MM.1S (cell line): ENCODE results near the gene UQCRHL.

Experiments used
- EZH2 ChIP-seq: fragments of 300-600 bp; sonication (generic); optimal IDR thresholded peaks from 2 replicates; pipeline ENCODE3; 2017; ENCODE audit warnings: low read depth, mild to moderate bottlenecking, antibody characterized with exemption, low read length, mixed read lengths
- TF ChIP-seq, protein P1 (sequence below): fragments of 300-600 bp; sonication (generic); IDR thresholded peaks from 2 replicates; pipeline ENCODE4 v1.5.1; 2016; ENCODE audit warnings: antibody characterized with exemption, low read length, mixed read lengths

DNA sequence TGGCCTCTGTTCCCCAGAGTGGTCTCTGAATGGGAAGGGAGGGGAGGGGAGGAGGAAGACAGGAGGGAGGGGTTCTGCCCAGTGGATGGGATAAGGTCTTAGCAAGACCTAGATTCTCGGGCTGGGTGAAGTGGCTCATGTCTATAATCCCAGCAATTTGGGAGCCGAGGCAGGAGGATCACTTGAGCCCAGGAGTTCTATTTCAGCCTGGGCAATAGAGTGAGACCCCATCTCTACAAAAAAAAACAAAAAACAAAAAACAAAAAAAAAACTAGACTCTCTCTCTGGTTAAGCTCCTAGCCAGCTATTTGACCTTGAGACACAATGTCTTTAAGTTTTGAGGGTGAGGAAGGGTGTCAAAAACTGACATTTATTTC lies 11.4 kb downstream of the UQCRHL start:
- TF ChIP-seq EZH2 = no peak
- TF ChIP-seq, protein P1, sequence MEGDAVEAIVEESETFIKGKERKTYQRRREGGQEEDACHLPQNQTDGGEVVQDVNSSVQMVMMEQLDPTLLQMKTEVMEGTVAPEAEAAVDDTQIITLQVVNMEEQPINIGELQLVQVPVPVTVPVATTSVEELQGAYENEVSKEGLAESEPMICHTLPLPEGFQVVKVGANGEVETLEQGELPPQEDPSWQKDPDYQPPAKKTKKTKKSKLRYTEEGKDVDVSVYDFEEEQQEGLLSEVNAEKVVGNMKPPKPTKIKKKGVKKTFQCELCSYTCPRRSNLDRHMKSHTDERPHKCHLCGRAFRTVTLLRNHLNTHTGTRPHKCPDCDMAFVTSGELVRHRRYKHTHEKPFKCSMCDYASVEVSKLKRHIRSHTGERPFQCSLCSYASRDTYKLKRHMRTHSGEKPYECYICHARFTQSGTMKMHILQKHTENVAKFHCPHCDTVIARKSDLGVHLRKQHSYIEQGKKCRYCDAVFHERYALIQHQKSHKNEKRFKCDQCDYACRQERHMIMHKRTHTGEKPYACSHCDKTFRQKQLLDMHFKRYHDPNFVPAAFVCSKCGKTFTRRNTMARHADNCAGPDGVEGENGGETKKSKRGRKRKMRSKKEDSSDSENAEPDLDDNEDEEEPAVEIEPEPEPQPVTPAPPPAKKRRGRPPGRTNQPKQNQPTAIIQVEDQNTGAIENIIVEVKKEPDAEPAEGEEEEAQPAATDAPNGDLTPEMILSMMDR = no peak
